HCEC 1CT (cell line): ENCODE results near the gene LOXL4.

Experiments
- DNase-seq: peaks from one replicate; pipeline ENCODE4 v3.0.0-alpha.2; 2017

Gene LOXL4

GRCh38 chr10:98294270-98294627, 26.3 kb upstream of the LOXL4 start:
- no peak for DNase-seq

- DNase-seq, result peak; percentile 17
Measured at GRCh38 chr10:98293550-98294269, 25.7 kb upstream of the LOXL4 start.

- DNase-seq, result no peak
Measured at GRCh38 chr10:98292971-98293370, 25.0 kb upstream of the LOXL4 start.

GRCh38 chr10:98289802-98290209, 21.8 kb upstream of the LOXL4 start:
- DNase-seq, result no peak

- no peak for DNase-seq
Measured at GRCh38 chr10:98287321-98287720, 19.3 kb upstream of the LOXL4 start.

- DNase-seq, result no peak
Measured at GRCh38 chr10:98286419-98286818, 18.4 kb upstream of the LOXL4 start.

GRCh38 chr10:98285416-98285815, 17.4 kb upstream of the LOXL4 start:
- DNase-seq, result no peak

GRCh38 chr10:98276311-98276710, 8.3 kb upstream of the LOXL4 start:
- no peak for DNase-seq

- DNase-seq, result no peak
Measured at GRCh38 chr10:98274562-98274961, 6.6 kb upstream of the LOXL4 start.

GRCh38 chr10:98273057-98273850, 5.3 kb upstream of the LOXL4 start:
- DNase-seq, result no peak

GRCh38 chr10:98272656-98273055, 4.7 kb upstream of the LOXL4 start:
- no peak for DNase-seq

- no peak for DNase-seq
Measured at GRCh38 chr10:98272245-98272644, 4.3 kb upstream of the LOXL4 start.

- no peak for DNase-seq
Measured at GRCh38 chr10:98270786-98271185, 2.8 kb upstream of the LOXL4 start.

GRCh38 chr10:98270073-98270740, 2.2 kb upstream of the LOXL4 start:
- DNase-seq, result no peak

- DNase-seq, result peak; percentile 64
Measured at GRCh38 chr10:98269435-98269912, 1.5 kb upstream of the LOXL4 start.

GRCh38 chr10:98268694-98269431, 869 bp upstream of the LOXL4 start:
- no peak for DNase-seq

- no peak for DNase-seq
Measured at GRCh38 chr10:98267069-98267893, 713 bp downstream of the LOXL4 start.

GRCh38 chr10:98266647-98267046, 1.3 kb downstream of the LOXL4 start:
- no peak for DNase-seq

- no peak for DNase-seq
Measured at GRCh38 chr10:98265403-98266378, 2.3 kb downstream of the LOXL4 start.

GRCh38 chr10:98264378-98265065, 3.5 kb downstream of the LOXL4 start:
- DNase-seq, result no peak
